ENCODE measurements around the gene UGT2B11. TPM values are rescaled to one million over a fixed set of nuclear protein-coding genes. Genes with fewer than 3 reads are reported as not detected.
"Not testable (repeated sequence)": the region's sequence is repeated elsewhere in the genome, so short reads cannot be mapped to it uniquely, and the experiment has no call there.

UGT2B11 gene
- total RNA-seq, 1 donor from 2014 or later: 0.93 TPM

GRCh38 chr4:69239092-69239491 is 24.5 kb upstream of the UGT2B11 start:
- Mint-ChIP-seq H3K4me1 (ENCODE audit: low read depth) (peaks cover 14% of the 10 kb centered on the region), H3K4me3 (ENCODE audit: low read depth) (no peak overlapping the region), H3K27ac (no peak overlapping the region)

GRCh38 chr4:69224891-69225290 is 10.3 kb upstream of the UGT2B11 start:
- Mint-ChIP-seq H3K4me3 (ENCODE audit: low read depth) (no peak overlapping the region), H3K4me1 (ENCODE audit: low read depth) (peaks cover 6% of the 10 kb centered on the region), H3K27ac (peak overlapping the region; percentile 39), H3K27me3 (no peaks in the 10 kb centered on the region), H3K9me3 (ENCODE audit: low read depth) (peaks cover 7% of the 10 kb centered on the region), H3K36me3 (ENCODE audit: insufficient read depth) (no peaks in the 10 kb centered on the region)
- DNase-seq (ENCODE audit: low spot score, unreplicated experiment): no peak
- TF ChIP-seq, protein P1, sequence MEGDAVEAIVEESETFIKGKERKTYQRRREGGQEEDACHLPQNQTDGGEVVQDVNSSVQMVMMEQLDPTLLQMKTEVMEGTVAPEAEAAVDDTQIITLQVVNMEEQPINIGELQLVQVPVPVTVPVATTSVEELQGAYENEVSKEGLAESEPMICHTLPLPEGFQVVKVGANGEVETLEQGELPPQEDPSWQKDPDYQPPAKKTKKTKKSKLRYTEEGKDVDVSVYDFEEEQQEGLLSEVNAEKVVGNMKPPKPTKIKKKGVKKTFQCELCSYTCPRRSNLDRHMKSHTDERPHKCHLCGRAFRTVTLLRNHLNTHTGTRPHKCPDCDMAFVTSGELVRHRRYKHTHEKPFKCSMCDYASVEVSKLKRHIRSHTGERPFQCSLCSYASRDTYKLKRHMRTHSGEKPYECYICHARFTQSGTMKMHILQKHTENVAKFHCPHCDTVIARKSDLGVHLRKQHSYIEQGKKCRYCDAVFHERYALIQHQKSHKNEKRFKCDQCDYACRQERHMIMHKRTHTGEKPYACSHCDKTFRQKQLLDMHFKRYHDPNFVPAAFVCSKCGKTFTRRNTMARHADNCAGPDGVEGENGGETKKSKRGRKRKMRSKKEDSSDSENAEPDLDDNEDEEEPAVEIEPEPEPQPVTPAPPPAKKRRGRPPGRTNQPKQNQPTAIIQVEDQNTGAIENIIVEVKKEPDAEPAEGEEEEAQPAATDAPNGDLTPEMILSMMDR (IDR thresholded peaks at IDR 0.05; ENCODE audit: unreplicated experiment): no peak

More at GRCh38 chr4:69239092-69239491, 24.5 kb upstream of the UGT2B11 start:
- H3K36me3 Mint-ChIP-seq (ENCODE audit: insufficient read depth): peaks cover 15% of the 10 kb centered on the region
- DNase-seq (ENCODE audit: low spot score, unreplicated experiment): no peak
- peaks cover 49% of the 10 kb centered on the region for H3K9me3 Mint-ChIP-seq (ENCODE audit: low read depth)
- no peaks in the 10 kb centered on the region for H3K27me3 Mint-ChIP-seq
- TF ChIP-seq, protein P1 (IDR thresholded peaks at IDR 0.05; ENCODE audit: unreplicated experiment): no peak

DNA sequence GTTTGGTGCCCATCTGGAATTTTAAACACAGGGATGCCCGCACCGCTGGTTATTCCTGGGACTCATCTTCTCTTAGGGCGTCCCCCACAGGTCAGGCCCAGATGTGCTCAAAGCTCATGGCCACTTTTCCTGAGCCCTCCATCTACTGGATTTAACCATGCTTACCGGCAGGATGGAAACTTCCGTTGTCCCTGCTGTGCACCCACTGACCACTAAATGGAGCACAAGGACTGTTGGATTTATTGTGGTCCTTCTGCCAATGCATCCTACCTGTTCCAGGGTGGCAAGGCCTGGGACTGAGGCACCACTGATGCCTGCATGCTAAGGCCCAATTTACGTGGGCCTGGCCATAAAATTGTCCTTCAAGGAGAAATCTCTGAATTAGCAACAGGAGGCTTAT is 8.7 kb upstream of the UGT2B11 start:
- not testable (repeated sequence) for H3K27me3 Mint-ChIP-seq; H3K27ac Mint-ChIP-seq; H3K4me3 Mint-ChIP-seq (ENCODE audit: low read depth); DNase-seq (ENCODE audit: low spot score, unreplicated experiment); H3K36me3 Mint-ChIP-seq (ENCODE audit: insufficient read depth); H3K4me1 Mint-ChIP-seq (ENCODE audit: low read depth)
- peaks cover 16% of the 10 kb centered on the region for H3K9me3 Mint-ChIP-seq (ENCODE audit: low read depth)

DNA sequence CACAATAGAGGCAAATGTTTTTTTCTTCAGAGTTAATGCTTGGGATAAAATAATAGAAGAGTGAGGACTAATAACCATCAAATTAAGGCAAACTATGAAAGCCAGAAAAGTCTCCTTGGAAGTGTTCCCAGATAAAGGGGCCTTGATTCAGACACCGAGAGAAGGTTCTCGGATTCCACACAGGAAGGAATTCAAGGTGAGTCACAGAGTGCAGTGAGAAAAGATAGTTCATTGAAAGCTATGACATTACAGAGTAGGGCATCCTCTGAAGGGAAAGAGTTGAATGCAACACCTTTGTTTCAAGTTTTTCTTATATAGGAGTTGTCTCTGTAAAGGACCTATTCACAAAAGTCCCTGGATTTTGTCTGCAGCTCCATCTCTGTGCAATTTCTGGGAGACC is 3.9 kb upstream of the UGT2B11 start:
- H3K27ac Mint-ChIP-seq; H3K27me3 Mint-ChIP-seq; DNase-seq (ENCODE audit: low spot score, unreplicated experiment); H3K4me1 Mint-ChIP-seq (ENCODE audit: low read depth); H3K4me3 Mint-ChIP-seq (ENCODE audit: low read depth); H3K36me3 Mint-ChIP-seq (ENCODE audit: insufficient read depth): not testable (repeated sequence)
- peaks cover 19% of the 10 kb centered on the region for H3K9me3 Mint-ChIP-seq (ENCODE audit: low read depth)

DNA sequence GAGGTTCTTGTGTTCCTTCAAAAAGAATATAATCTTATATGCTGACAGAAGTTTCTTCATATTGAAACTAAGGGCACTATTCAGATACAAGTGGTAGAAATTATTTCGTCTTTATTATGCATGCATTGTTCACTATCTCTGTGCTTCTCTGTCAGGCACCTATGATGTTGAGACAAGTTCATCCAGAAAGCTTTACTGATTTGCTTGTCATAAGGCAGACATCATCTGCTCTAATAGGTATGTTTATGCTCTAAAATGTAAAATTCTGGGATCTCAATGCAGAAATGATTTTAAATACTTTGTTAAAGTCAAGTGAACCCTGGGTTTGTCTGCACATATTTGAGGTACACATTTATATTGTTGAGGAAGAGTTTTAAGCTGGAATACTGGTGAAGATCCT is 3.6 kb downstream of the UGT2B11 start:
- Mint-ChIP-seq H3K4me1 (ENCODE audit: low read depth) (peaks cover 11% of the 10 kb centered on the region), H3K9me3 (ENCODE audit: low read depth) (peaks cover 11% of the 10 kb centered on the region), H3K36me3 (ENCODE audit: insufficient read depth) (no peaks in the 10 kb centered on the region), H3K27me3 (no peaks in the 10 kb centered on the region), H3K4me3 (ENCODE audit: low read depth) (no peak overlapping the region), H3K27ac (no peak overlapping the region)
- no peak for DNase-seq (ENCODE audit: low spot score, unreplicated experiment)
- TF ChIP-seq, protein P1 (IDR thresholded peaks at IDR 0.05; ENCODE audit: unreplicated experiment): no peak

DNA sequence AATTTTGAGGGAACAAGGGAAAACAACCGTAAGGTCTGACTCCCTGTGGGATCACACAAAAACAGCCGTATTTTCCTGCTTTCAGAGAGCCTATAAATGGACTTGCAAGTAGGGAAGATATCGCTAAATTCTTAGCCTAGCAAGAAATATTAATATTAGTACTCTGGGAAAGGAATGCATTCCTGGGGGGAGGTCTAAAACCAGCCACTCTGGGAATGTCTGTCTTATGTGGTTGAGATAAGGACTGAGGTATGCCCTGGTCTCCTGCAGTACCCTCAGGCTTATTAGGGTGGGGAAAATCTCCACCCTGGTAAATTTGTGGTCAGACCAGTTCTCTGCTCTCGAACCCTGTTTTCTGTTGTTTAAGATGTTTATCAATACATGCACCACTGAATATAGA is 16.0 kb downstream of the UGT2B11 start:
- not testable (repeated sequence) for DNase-seq (ENCODE audit: low spot score, unreplicated experiment); H3K27me3 Mint-ChIP-seq; H3K4me3 Mint-ChIP-seq (ENCODE audit: low read depth); H3K27ac Mint-ChIP-seq; H3K36me3 Mint-ChIP-seq (ENCODE audit: insufficient read depth); H3K4me1 Mint-ChIP-seq (ENCODE audit: low read depth)
- peaks cover 19% of the 10 kb centered on the region for H3K9me3 Mint-ChIP-seq (ENCODE audit: low read depth)

DNA sequence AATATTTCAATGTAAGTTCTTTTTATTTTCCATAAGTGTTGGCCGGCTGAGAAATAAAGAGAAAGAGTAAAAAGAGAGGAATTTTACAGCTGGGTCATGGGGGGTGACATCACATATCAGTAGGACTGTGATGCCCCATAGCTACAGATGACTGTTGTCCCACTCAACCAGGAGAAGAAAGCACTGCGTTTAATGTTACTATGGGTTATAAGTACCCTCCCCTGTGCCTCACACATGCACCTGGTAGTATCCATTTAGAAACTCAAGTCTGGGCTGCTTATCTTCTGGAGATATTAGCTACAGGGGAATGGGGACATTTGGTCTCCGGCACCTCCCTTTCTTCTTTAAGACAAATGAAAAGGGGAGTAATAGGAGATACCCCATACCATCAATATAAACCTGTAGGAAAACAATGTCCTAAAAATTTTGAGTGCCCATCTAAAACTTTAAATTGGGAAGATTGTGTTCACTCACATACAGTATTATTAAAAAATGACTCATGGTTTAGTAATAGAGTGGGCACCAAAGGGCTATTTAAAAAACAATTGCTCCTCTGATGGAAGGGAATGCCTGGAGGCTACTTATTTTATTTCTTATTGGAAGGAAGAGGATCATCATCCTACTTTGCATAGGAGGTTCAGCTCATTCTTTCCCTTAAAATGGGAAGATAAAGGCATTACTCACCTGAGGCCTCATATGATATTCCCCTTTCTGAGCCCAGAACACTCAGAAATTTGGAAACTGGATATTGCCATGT is 18.2 kb downstream of the UGT2B11 start:
- TF ChIP-seq, protein P1 (IDR thresholded peaks at IDR 0.05; ENCODE audit: unreplicated experiment): no peak
- DNase-seq (ENCODE audit: low spot score, unreplicated experiment): no peak
- peaks cover 14% of the 10 kb centered on the region for H3K36me3 Mint-ChIP-seq (ENCODE audit: insufficient read depth)
- H3K27me3 Mint-ChIP-seq: no peaks in the 10 kb centered on the region
- H3K4me3 Mint-ChIP-seq (ENCODE audit: low read depth): no peak overlapping the region
- H3K9me3 Mint-ChIP-seq (ENCODE audit: low read depth): peaks cover 38% of the 10 kb centered on the region
- H3K4me1 Mint-ChIP-seq (ENCODE audit: low read depth): no peaks in the 10 kb centered on the region
- H3K27ac Mint-ChIP-seq: no peak overlapping the region

Data from progenitor cell of endocrine pancreas (in vitro differentiated cells).